Loucy (cell line): ENCODE results near the gene CCDC88C.

Source experiments
- H2AFZ ChIP-seq: fragments of 200-600 bp; sonication (generic); 2 replicates; pipeline ENCODE4 v1.6.0; 2016; ENCODE audit warnings: antibody characterized with exemption, mild to moderate bottlenecking, low read length, moderate library complexity
- H3F3A ChIP-seq: fragments of 200-600 bp; 2 replicates; pipeline ENCODE4 v1.6.0; 2016; ENCODE audit warnings: antibody characterized with exemption, low read depth, mild to moderate bottlenecking
- H3K27me3 ChIP-seq: fragments of 200-600 bp; sonication (generic); 2 replicates; pipeline ENCODE4 v1.6.1; 2014; ENCODE audit warnings: low read length, mild to moderate bottlenecking; ENCODE audit not compliant: insufficient read depth, poor library complexity, severe bottlenecking
- H3K36me3 ChIP-seq: fragments of 200-600 bp; sonication (generic); 2 replicates; pipeline ENCODE4 v1.6.1; 2016; ENCODE audit warnings: low read length; ENCODE audit not compliant: insufficient read depth
- H3K4me1 ChIP-seq: fragments of 200-600 bp; sonication (generic); 2 replicates; pipeline ENCODE4 v1.5.1; 2014; ENCODE audit warnings: low read length, mild to moderate bottlenecking; ENCODE audit not compliant: insufficient read depth, poor library complexity, severe bottlenecking
- H3K4me2 ChIP-seq: fragments of 200-600 bp; sonication (generic); 2 replicates; pipeline ENCODE4 v1.6.0; 2014; ENCODE audit warnings: antibody characterized with exemption, low read length, low read depth, mild to moderate bottlenecking; ENCODE audit not compliant: poor library complexity, severe bottlenecking
- H3K4me3 ChIP-seq: fragments of 200-600 bp; sonication (generic); 2 replicates; pipeline ENCODE4 v1.5.1; 2014; ENCODE audit warnings: low read length, mild to moderate bottlenecking, mixed read lengths; ENCODE audit not compliant: poor library complexity, severe bottlenecking
- H3K79me2 ChIP-seq: fragments of 200-600 bp; sonication (generic); 2 replicates; pipeline ENCODE4 v1.6.1; 2014; ENCODE audit warnings: low read length; ENCODE audit not compliant: insufficient read depth
- H3K9ac ChIP-seq: fragments of 200-600 bp; sonication (generic); 2 replicates; pipeline ENCODE4 v1.6.0; 2014; ENCODE audit warnings: mild to moderate bottlenecking, low read depth, low read length, moderate library complexity; ENCODE audit not compliant: poor library complexity, severe bottlenecking
- H3K9me2 ChIP-seq: fragments of 200-600 bp; sonication (generic); replicated peaks from 2 replicates; pipeline ENCODE4 v1.6.1; 2016; ENCODE audit warnings: low read depth, low read length, mixed read lengths
- H3K9me3 ChIP-seq: fragments of 200-600 bp; sonication (generic); 2 replicates; pipeline ENCODE4 v1.6.1; 2014; ENCODE audit warnings: mild to moderate bottlenecking, antibody characterized with exemption, low read length, low read depth; ENCODE audit not compliant: insufficient read depth
- H4K20me1 ChIP-seq: fragments of 200-600 bp; sonication (generic); 2 replicates; pipeline ENCODE4 v1.6.0; 2014; ENCODE audit warnings: antibody characterized with exemption, low read length, mild to moderate bottlenecking; ENCODE audit not compliant: insufficient read depth, poor library complexity, severe bottlenecking
- CTCF ChIP-seq: fragments of 200-600 bp; sonication (generic); conservative IDR thresholded peaks from 2 replicates; pipeline ENCODE4 v1.5.1; 2014; ENCODE audit warnings: mild to moderate bottlenecking, antibody characterized with exemption, low read length
- EZH2phosphoT487 ChIP-seq: fragments of 200-600 bp; IDR thresholded peaks from 2 replicates; pipeline ENCODE4 v1.6.1; 2018; ENCODE audit warnings: antibody characterized with exemption, mild to moderate bottlenecking, moderate library complexity, borderline replicate concordance

CCDC88C gene

GRCh38 chr14:91305650-91306431, 111.8 kb downstream of the CCDC88C start:
- Histone ChIP-seq H3K9me3 (no peaks in the 10 kb centered on the region), H4K20me1 (peaks cover 8% of the 10 kb centered on the region), H2AFZ (no peak overlapping the region), H3K4me2 (no peak overlapping the region), H3K27me3 (no peaks in the 10 kb centered on the region), H3K9ac (no peak overlapping the region), H3K79me2 (peaks cover 3% of the 10 kb centered on the region; the same call in 1 of the 2 replicates), H3K9me2 (no peaks in the 10 kb centered on the region), H3K4me1 (no peaks in the 10 kb centered on the region), H3K4me3 (no peak overlapping the region), H3F3A (no peaks in the 10 kb centered on the region), H3K36me3 (peaks cover 96% of the 10 kb centered on the region)
- no peak for TF ChIP-seq EZH2phosphoT487
- TF ChIP-seq CTCF, result no peak

GRCh38 chr14:91303924-91304229, 113.7 kb downstream of the CCDC88C start:
- Histone ChIP-seq H2AFZ (no peak overlapping the region), H3K4me3 (no peak overlapping the region), H3K79me2 (no peaks in the 10 kb centered on the region), H3K27me3 (no peaks in the 10 kb centered on the region), H3F3A (no peaks in the 10 kb centered on the region), H4K20me1 (peaks cover 8% of the 10 kb centered on the region), H3K36me3 (peaks cover 96% of the 10 kb centered on the region), H3K9me3 (no peaks in the 10 kb centered on the region), H3K9me2 (no peaks in the 10 kb centered on the region), H3K4me1 (no peaks in the 10 kb centered on the region), H3K9ac (no peak overlapping the region), H3K4me2 (no peak overlapping the region)
- TF ChIP-seq EZH2phosphoT487, result no peak
- no peak for TF ChIP-seq CTCF

GRCh38 chr14:91303091-91303923, 114.3 kb downstream of the CCDC88C start:
- H3K36me3 ChIP-seq, result peaks cover 95% of the 10 kb centered on the region
- H3K9me2 ChIP-seq, result no peaks in the 10 kb centered on the region
- no peak overlapping the region for H3K4me2 ChIP-seq
- no peak for TF ChIP-seq CTCF
- TF ChIP-seq EZH2phosphoT487, result no peak
- no peaks in the 10 kb centered on the region for H3K79me2 ChIP-seq
- no peaks in the 10 kb centered on the region for H3F3A ChIP-seq
- no peak overlapping the region for H2AFZ ChIP-seq
- no peaks in the 10 kb centered on the region for H3K4me1 ChIP-seq
- H4K20me1 ChIP-seq, result peaks cover 8% of the 10 kb centered on the region
- no peaks in the 10 kb centered on the region for H3K9me3 ChIP-seq
- no peaks in the 10 kb centered on the region for H3K27me3 ChIP-seq
- H3K9ac ChIP-seq, result no peak overlapping the region
- H3K4me3 ChIP-seq, result no peak overlapping the region
